H1 (cell line): ENCODE data around the gene YTHDC2. TPM values are rescaled to one million over a fixed set of nuclear protein-coding genes. Genes with fewer than 3 reads are reported as not detected.

Experiments used
- CTCF ChIA-PET: fragments of 300-600 bp; sonication (Branson Sonifier 250); formaldehyde crosslinking; loops from one replicate; lab custom pipeline; 2021; ENCODE audit not compliant: partially characterized antibody; lab: Charles Lee
- POLR2A ChIA-PET: fragments of 300-600 bp; sonication (Branson Sonifier 250); formaldehyde crosslinking; loops from one replicate; lab custom pipeline; 2021; ENCODE audit warnings: inconsistent platforms; ENCODE audit not compliant: partially characterized antibody; lab: Charles Lee
- DNase-seq, 2 experiments: peaks; one replicate each; pipeline versions ENCODE4 v3.0.0 to v3.0.0-alpha.2; 2010 to 2022; ENCODE audit warnings: low spot score in 2 of 2, low read depth in 1 of 2, mixed read lengths in 1 of 2
- FAIRE-seq: peaks from 2 replicates; lab custom pipeline; 2011; peaks lifted over from hg19 to GRCh38; lab: Jason Lieb, UNC
- H2AFZ ChIP-seq: 2 replicates; pipeline ENCODE4 v1.8.1; 2012; ENCODE audit warnings: low read length, inconsistent platforms
- H2AK5ac ChIP-seq: 2 replicates; pipeline ENCODE4 v1.6.1; 2013; ENCODE audit warnings: low read depth, low read length
- H2BK120ac ChIP-seq: replicated peaks from 2 replicates; pipeline ENCODE3; 2013; ENCODE audit warnings: low read depth, low read length, inconsistent platforms
- H2BK12ac ChIP-seq: 2 replicates; pipeline ENCODE4 v1.6.1; 2013; ENCODE audit warnings: low read depth, low read length
- H2BK15ac ChIP-seq: 2 replicates; pipeline ENCODE4 v1.6.1; 2013; ENCODE audit warnings: low read length
- H2BK20ac ChIP-seq: 2 replicates; pipeline ENCODE4 v1.6.1; 2013; ENCODE audit warnings: low read length
- H2BK5ac ChIP-seq: 2 replicates; pipeline ENCODE4 v1.6.1; 2013; ENCODE audit warnings: low read depth, low read length
- H3K14ac ChIP-seq: 2 replicates; pipeline ENCODE4 v1.6.1; 2013; ENCODE audit warnings: inconsistent platforms; ENCODE audit not compliant: insufficient read length
- H3K18ac ChIP-seq: 2 replicates; pipeline ENCODE4 v1.6.1; 2013; ENCODE audit warnings: low read length; ENCODE audit errors: extremely low read depth
- H3K23ac ChIP-seq: 2 replicates; pipeline ENCODE4 v1.6.1; 2013; ENCODE audit warnings: inconsistent platforms; ENCODE audit not compliant: insufficient read length
- H3K23me2 ChIP-seq: 2 replicates; pipeline ENCODE4 v1.6.1; 2013; ENCODE audit warnings: low read depth, low read length
- H3K27ac ChIP-seq: 2 replicates; pipeline ENCODE4 v1.6.1; 2011; ENCODE audit warnings: low read depth, low read length, inconsistent platforms
- H3K27me3 ChIP-seq, 4 experiments: replicated peaks in 1 of 4; 1 replicate in 1 of 4; 2 replicates in 3 of 4; pipeline versions ENCODE4 v1.6.1 to v1.8.1; 2011 to 2013; ENCODE audit warnings: low read length in 3 of 4, mild to moderate bottlenecking in 3 of 4, inconsistent platforms in 2 of 4, mixed read lengths in 2 of 4, moderate library complexity in 1 of 4; ENCODE audit not compliant: control insufficient read depth in 3 of 4, insufficient read depth in 3 of 4; ENCODE audit errors: extremely low read depth in 1 of 4
- H3K36me3 ChIP-seq, 4 experiments: 2 replicates each; pipeline versions ENCODE4 v1.6.1 to v1.8.1; 2011 to 2013; ENCODE audit warnings: mild to moderate bottlenecking in 4 of 4, low read length in 3 of 4, moderate library complexity in 2 of 4, control low read depth in 1 of 4, inconsistent platforms in 1 of 4; ENCODE audit not compliant: insufficient read depth in 4 of 4, control insufficient read depth in 2 of 4
- H3K4ac ChIP-seq: replicated peaks from 2 replicates; pipeline ENCODE3; 2013; ENCODE audit warnings: low read length, low read depth, mixed read lengths, inconsistent platforms; ENCODE audit not compliant: insufficient read length
- H3K4me1 ChIP-seq, 4 experiments: replicated peaks in 1 of 4; 1 replicate in 1 of 4; 2 replicates in 3 of 4; pipeline versions ENCODE4 v1.6.1 to v1.8.1; 2011 to 2013; ENCODE audit warnings: low read length in 3 of 4, inconsistent platforms in 2 of 4, mixed read lengths in 1 of 4; ENCODE audit not compliant: insufficient read depth in 4 of 4, control insufficient read depth in 3 of 4
- H3K4me2 ChIP-seq, 2 experiments: 2 replicates each; pipeline versions ENCODE4 v1.6.1 to v1.8.1; 2011 to 2013; ENCODE audit warnings: low read depth in 2 of 2, low read length in 2 of 2, control low read depth in 1 of 2, inconsistent platforms in 1 of 2, mild to moderate bottlenecking in 1 of 2; ENCODE audit not compliant: insufficient read depth in 1 of 2
- H3K4me3 ChIP-seq, 4 experiments: fragments of 200-600, 300-600 bp in 1 of 4; sonication (generic), shearing (Covaris generic), sonication (Bioruptor Twin) in 1 of 4; 2 replicates each; pipeline versions ENCODE4 v1.5.1 to v1.8.1; 2011 to 2016; ENCODE audit warnings: low read length in 4 of 4, low read depth in 3 of 4, control low read depth in 2 of 4, inconsistent platforms in 2 of 4, mild to moderate bottlenecking in 2 of 4, mixed read lengths in 1 of 4, moderate library complexity in 1 of 4; ENCODE audit not compliant: insufficient read depth in 2 of 4; ENCODE audit errors: extremely low read depth in 1 of 4
- H3K56ac ChIP-seq: replicated peaks from 2 replicates; pipeline ENCODE3; 2013; ENCODE audit warnings: low read depth, mild to moderate bottlenecking, mixed read lengths, low read length, inconsistent platforms; ENCODE audit not compliant: insufficient read length
- H3K79me1 ChIP-seq: 2 replicates; pipeline ENCODE4 v1.6.1; 2013; ENCODE audit warnings: low read depth, low read length, control low read depth
- H3K79me2 ChIP-seq, 2 experiments: 2 replicates each; pipeline versions ENCODE4 v1.6.1 to v1.8.1; 2012 to 2013; ENCODE audit warnings: low read length in 2 of 2, mild to moderate bottlenecking in 2 of 2, inconsistent platforms in 1 of 2; ENCODE audit not compliant: insufficient read depth in 2 of 2, control insufficient read depth in 1 of 2
- H3K9ac ChIP-seq, 4 experiments: replicated peaks in 1 of 4; 1 replicate in 1 of 4; 2 replicates in 3 of 4; pipeline versions ENCODE4 v1.6.1 to v1.8.1; 2011 to 2013; ENCODE audit warnings: low read depth in 3 of 4, low read length in 3 of 4, control low read depth in 2 of 4, mild to moderate bottlenecking in 2 of 4, moderate library complexity in 2 of 4, inconsistent platforms in 1 of 4; ENCODE audit errors: extremely low read depth in 1 of 4
- H3K9me3 ChIP-seq, 2 experiments: 2 replicates each; pipeline versions ENCODE4 v1.6.1 to v1.8.1; 2012 to 2013; ENCODE audit warnings: mild to moderate bottlenecking in 2 of 2, moderate library complexity in 2 of 2, control low read depth in 1 of 2, inconsistent platforms in 1 of 2, low read depth in 1 of 2, low read length in 1 of 2, mixed read lengths in 1 of 2; ENCODE audit not compliant: insufficient read depth in 2 of 2
- H4K20me1 ChIP-seq, 2 experiments: replicated peaks in 1 of 2; 2 replicates each; pipeline versions ENCODE3 to v1.8.1; 2011 to 2013; ENCODE audit warnings: inconsistent platforms in 2 of 2, low read length in 2 of 2, mild to moderate bottlenecking in 1 of 2; ENCODE audit not compliant: insufficient read depth in 2 of 2, control insufficient read depth in 1 of 2
- H4K5ac ChIP-seq: 2 replicates; pipeline ENCODE4 v1.6.1; 2013; ENCODE audit warnings: low read length, low read depth, mixed read lengths, inconsistent platforms; ENCODE audit not compliant: insufficient read length
- H4K8ac ChIP-seq: 2 replicates; pipeline ENCODE4 v1.8.0; 2013; ENCODE audit warnings: mild to moderate bottlenecking, moderate library complexity, low read length, inconsistent platforms; ENCODE audit not compliant: insufficient read depth; ENCODE audit errors: extremely low read depth
- H4K91ac ChIP-seq: replicated peaks from 2 replicates; pipeline ENCODE3; 2013; ENCODE audit warnings: low read length, mixed read lengths, inconsistent platforms; ENCODE audit not compliant: insufficient read length
- BACH1 ChIP-seq: IDR thresholded peaks from 2 replicates; pipeline ENCODE4 v1.6.1; 2012; ENCODE audit warnings: low read length, improper control_type of control experiment
- BRCA1 ChIP-seq: IDR thresholded peaks from 2 replicates; pipeline ENCODE4 v1.6.1; 2012; ENCODE audit warnings: low read depth, low read length, improper control_type of control experiment
- CHD2 ChIP-seq: IDR thresholded peaks from 2 replicates; pipeline ENCODE4 v1.6.1; 2012; ENCODE audit warnings: low read length, improper control_type of control experiment
- CTCF ChIP-seq, 3 experiments: IDR thresholded peaks; 1 replicate in 2 of 3; 2 replicates in 1 of 3; pipeline versions ENCODE4 v1.5.1 to v1.6.1; 2011; ENCODE audit warnings: low read length in 3 of 3, mild to moderate bottlenecking in 3 of 3, inconsistent platforms in 2 of 3, low read depth in 1 of 3, moderate library complexity in 1 of 3; ENCODE audit not compliant: insufficient read depth in 1 of 3; ENCODE audit errors: control extremely low read depth in 1 of 3
- EZH2 ChIP-seq: fragments of 200-600 bp; sonication (generic); IDR thresholded peaks from 2 replicates; pipeline ENCODE4 v1.7.1; 2012; ENCODE audit warnings: low read depth, mild to moderate bottlenecking, moderate library complexity, low read length, inconsistent platforms; ENCODE audit not compliant: severe bottlenecking
- JUND ChIP-seq: IDR thresholded peaks from 2 replicates; pipeline ENCODE4 v1.6.1; 2011; ENCODE audit warnings: mild to moderate bottlenecking, improper control_type of control experiment, low read length
- RFX5 ChIP-seq: IDR thresholded peaks from 2 replicates; pipeline ENCODE4 v1.6.1; 2011; ENCODE audit warnings: low read depth, low read length, improper control_type of control experiment, borderline replicate concordance
- RXRA ChIP-seq: IDR thresholded peaks from 2 replicates; pipeline ENCODE4 v1.6.1; 2011; ENCODE audit warnings: low read depth, mild to moderate bottlenecking, low read length, moderate library complexity; ENCODE audit not compliant: insufficient read depth
- ZNF274 ChIP-seq: IDR thresholded peaks from 2 replicates; pipeline ENCODE4 v1.7.0; 2012; ENCODE audit warnings: low read length, borderline replicate concordance; ENCODE audit errors: extremely low read depth
- WGBS, 2 experiments: shearing (Covaris generic) in 1 of 2; methylation state at CpG; one replicate each; pipeline versions ENCODE4 v1.1.6 to v1.1.7; 2013 to 2015; ENCODE audit warnings: low lambda C conversion rate in 2 of 2, mixed read lengths in 2 of 2, inconsistent platforms in 1 of 2, low coverage in 1 of 2, missing lambda C conversion rate in 1 of 2; ENCODE audit not compliant: insufficient replicate concordance in 2 of 2, insufficient coverage in 1 of 2, insufficient read length in 1 of 2; ENCODE audit errors: extremely low coverage in 1 of 2, missing lambda C conversion rate in 1 of 2; 5-methylcytosine and 5-hydroxymethylcytosine counted together
- polyA plus RNA-seq, 7 experiments: library from polyadenylated mRNA; depleted of rRNA in 3 of 7; stranded (reverse) in 5 of 7; unstranded in 2 of 7; fragments of >200 nt in 5 of 7; fragments of 200-250 nt in 2 of 7; gene quantifications; 1 replicate in 5 of 7; 2 replicates in 1 of 7; 4 replicates in 1 of 7; pipeline versions ENCODE4 v1.2.1 to v1.2.3, GENCODE V29; 2011 to 2013; ENCODE audit warnings: missing spikeins in 2 of 7, mixed read lengths in 2 of 7
- total RNA-seq: library from RNA; stranded (reverse); fragmentation: NEBNext Ultra II Directional; extraction: Animal tissue kit (Norgen Biotek cat#: 25700); gene quantifications from 2 replicates; pipeline ENCODE4 v1.2.1, GENCODE V29; 2021

Gene YTHDC2
- total and polyA plus RNA-seq, 2 of the 8 experiments (the other 6 are each of a cell fraction or from before 2014, with no cell fraction given): 4.3 to 20.1 TPM

GRCh38 chr5:113527746-113528145 lies 14.3 kb downstream of the YTHDC2 start:
- no peak for FAIRE-seq
- Histone ChIP-seq H3K56ac (no peak overlapping the region), H2BK12ac (no peak overlapping the region), H4K8ac (no peak overlapping the region), H3K18ac (no peak overlapping the region), H3K4me3 (no peak overlapping the region), H4K91ac (no peak overlapping the region), H2BK120ac (no peak overlapping the region), H3K27ac (no peak overlapping the region), H4K5ac (no peak overlapping the region), H3K9ac (no peak overlapping the region), H3K4ac (no peak overlapping the region), H3K4me2 (no peak overlapping the region), H2AK5ac (no peak overlapping the region), H3K23me2 (no peaks in the 10 kb centered on the region), H3K23ac (no peak overlapping the region), H2BK20ac (no peak overlapping the region), H2BK15ac (no peak overlapping the region), H3K79me2 (0 out of 4 replicates have a peak, but pooled peaks cover 0 to 2% of the 10 kb centered on the region in 2 experiments), H3K14ac (no peak overlapping the region), H3K36me3 (peaks cover 0 to 28% (median 5%) of the 10 kb centered on the region in 4 experiments; a peak in 3 of 8 replicates), H4K20me1 (no peaks in the 10 kb centered on the region), H3K79me1 (no peaks in the 10 kb centered on the region), H2AFZ (no peak overlapping the region), H3K4me1 (0 out of 7 replicates have a peak, but pooled peaks cover 0 to 2% (median 0%) of the 10 kb centered on the region in 4 experiments), H3K27me3 (no peaks in the 10 kb centered on the region), H3K9me3 (peaks cover 4 to 20% of the 10 kb centered on the region in 2 experiments; a peak in 3 of 4 replicates), H2BK5ac (no peak overlapping the region)
- WGBS, 2 experiments: 91% methylated on average over 5 of the region's 5 CpGs; no CpG with 5 or more reads in 1 of the 2 experiments
- DNase-seq: no peak
- ChIA-PET POLR2A (no interaction called here), CTCF (no interaction called here)
- TF ChIP-seq CHD2 (no peak), CTCF (IDR thresholded peaks at IDR 0.05; ENCODE audit: control extremely low read depth in 1 of 3, insufficient read depth in 1 of 3, low read depth in 1 of 3, low read length in 3 of 3) (no peak), BRCA1 (no peak), JUND (no peak), EZH2 (no peak), BACH1 (no peak), RFX5 (no peak), RXRA (no peak), ZNF274 (no peak)
